Stimulated activated CD8-positive, alpha-beta memory T cell treated with anti-CD3 and anti-CD28 coated beads, Interleukin-12 subunit alpha, Interleukin-12 subunit beta, amount 100 ng/mL, for 1 hour (primary cell): ENCODE data around the gene MAPK10.
"Not testable (repeated sequence)": the region's sequence is repeated elsewhere in the genome, so short reads cannot be mapped to it uniquely, and the experiment has no call there.

Experiments
- DNase-seq: peaks from one replicate; pipeline ENCODE4 v3.0.0-alpha.2; 2020; ENCODE audit warnings: low read depth

The MAPK10 gene

GRCh38 chr4:86338989-86339388 lies 20.9 kb downstream of the MAPK10 start:
- DNase-seq: no peak

- no peak for DNase-seq
These were observed 21.3 kb downstream of the MAPK10 start for GRCh38 chr4:86338521-86338920.

GRCh38 chr4:86334020-86334750 lies 25.7 kb downstream of the MAPK10 start:
- DNase-seq: no peak

- no peak for DNase-seq
These were observed 26.6 kb downstream of the MAPK10 start for GRCh38 chr4:86333236-86333635.

GRCh38 chr4:86330961-86331742 lies 28.7 kb downstream of the MAPK10 start:
- no peak for DNase-seq

- DNase-seq: not testable (repeated sequence)
These were observed 29.4 kb downstream of the MAPK10 start for GRCh38 chr4:86330411-86330810.

GRCh38 chr4:86329431-86329830 lies 30.4 kb downstream of the MAPK10 start:
- no peak for DNase-seq

- DNase-seq: no peak
These were observed 33.5 kb downstream of the MAPK10 start for GRCh38 chr4:86326400-86326799.

GRCh38 chr4:86319390-86319789 lies 40.5 kb downstream of the MAPK10 start:
- no peak for DNase-seq

- DNase-seq: no peak
These were observed 44.3 kb downstream of the MAPK10 start for GRCh38 chr4:86315579-86315978.

GRCh38 chr4:86313656-86314055 lies 46.2 kb downstream of the MAPK10 start:
- DNase-seq: no peak

GRCh38 chr4:86307432-86307831 lies 52.4 kb downstream of the MAPK10 start:
- no peak for DNase-seq

- DNase-seq: no peak
These were observed 53.0 kb downstream of the MAPK10 start for GRCh38 chr4:86306816-86307215.

- DNase-seq: no peak
These were observed 57.0 kb downstream of the MAPK10 start for GRCh38 chr4:86302830-86303229.

GRCh38 chr4:86302251-86302650 lies 57.6 kb downstream of the MAPK10 start:
- no peak for DNase-seq

GRCh38 chr4:86300516-86300915 lies 59.3 kb downstream of the MAPK10 start:
- DNase-seq: no peak

- DNase-seq: no peak
These were observed 63.0 kb downstream of the MAPK10 start for GRCh38 chr4:86296865-86297264.

- no peak for DNase-seq
These were observed 65.0 kb downstream of the MAPK10 start for GRCh38 chr4:86294883-86295282.

GRCh38 chr4:86291180-86291579 lies 68.7 kb downstream of the MAPK10 start:
- DNase-seq: no peak

GRCh38 chr4:86286726-86287125 lies 73.1 kb downstream of the MAPK10 start:
- no peak for DNase-seq

GRCh38 chr4:86283371-86283770 lies 76.5 kb downstream of the MAPK10 start:
- DNase-seq: no peak

- no peak for DNase-seq
These were observed 79.6 kb downstream of the MAPK10 start for GRCh38 chr4:86280246-86280645.

GRCh38 chr4:86279293-86279960 lies 80.4 kb downstream of the MAPK10 start:
- DNase-seq: no peak
